DND-41 (cell line): Measurements from ENCODE around the gene ADAMTS13.

Source experiments
- EZH2 ChIP-seq: IDR thresholded peaks from 3 replicates; pipeline ENCODE4 v1.6.1; 2012; ENCODE audit warnings: borderline replicate concordance, low read depth, mild to moderate bottlenecking, moderate library complexity, low read length, inconsistent platforms; ENCODE audit not compliant: severe bottlenecking
- TF ChIP-seq, protein P1 (sequence below): IDR thresholded peaks from 2 replicates; pipeline ENCODE4 v1.5.1; 2012; ENCODE audit warnings: borderline replicate concordance, low read length, moderate library complexity, mild to moderate bottlenecking; ENCODE audit not compliant: poor library complexity, severe bottlenecking; ENCODE audit errors: extremely low read depth

DNA sequence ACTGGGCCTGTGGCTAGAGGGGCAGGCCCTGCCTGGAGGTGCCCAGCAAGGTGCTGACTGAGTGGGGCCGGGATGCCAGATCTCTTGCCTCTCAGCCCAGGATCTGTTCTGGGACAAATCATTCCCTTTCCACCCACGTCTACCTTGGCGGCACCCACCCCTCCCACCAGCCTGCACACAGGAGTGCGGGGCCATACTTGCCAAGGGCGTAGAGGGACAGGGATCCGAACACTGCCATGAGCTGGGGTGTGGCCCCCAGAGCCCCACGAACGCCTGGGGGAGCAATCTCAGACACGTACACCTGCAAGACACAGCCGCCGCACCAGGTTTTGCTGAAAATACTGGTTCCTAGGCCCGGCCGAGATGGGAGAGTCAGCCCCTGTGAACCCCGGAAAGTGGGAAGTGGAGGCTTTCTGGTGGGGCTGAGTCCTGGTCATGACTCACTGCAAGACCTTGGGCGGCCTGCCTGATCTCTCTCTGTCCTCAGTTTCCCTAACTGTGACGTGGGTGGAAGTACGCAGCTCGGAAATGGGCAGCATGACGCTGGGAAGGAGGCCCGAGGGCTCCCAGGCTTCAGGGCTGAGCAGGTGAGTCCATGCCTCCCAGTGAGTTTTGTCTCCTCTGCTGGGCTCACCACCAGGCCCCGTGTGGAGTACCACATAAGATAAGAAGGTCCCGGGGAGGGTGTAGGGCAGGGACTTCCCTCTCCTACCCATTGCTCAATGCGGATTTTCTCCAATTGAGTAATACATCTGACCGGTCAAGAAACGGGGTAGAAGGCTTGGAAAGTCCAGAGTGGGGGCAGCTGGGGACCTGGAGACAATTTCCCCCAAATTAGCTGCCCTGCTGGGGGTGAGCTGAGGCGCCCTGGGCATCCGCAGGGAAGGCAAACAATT, 54.1 kb downstream of the ADAMTS13 start:
- TF ChIP-seq, protein P1, sequence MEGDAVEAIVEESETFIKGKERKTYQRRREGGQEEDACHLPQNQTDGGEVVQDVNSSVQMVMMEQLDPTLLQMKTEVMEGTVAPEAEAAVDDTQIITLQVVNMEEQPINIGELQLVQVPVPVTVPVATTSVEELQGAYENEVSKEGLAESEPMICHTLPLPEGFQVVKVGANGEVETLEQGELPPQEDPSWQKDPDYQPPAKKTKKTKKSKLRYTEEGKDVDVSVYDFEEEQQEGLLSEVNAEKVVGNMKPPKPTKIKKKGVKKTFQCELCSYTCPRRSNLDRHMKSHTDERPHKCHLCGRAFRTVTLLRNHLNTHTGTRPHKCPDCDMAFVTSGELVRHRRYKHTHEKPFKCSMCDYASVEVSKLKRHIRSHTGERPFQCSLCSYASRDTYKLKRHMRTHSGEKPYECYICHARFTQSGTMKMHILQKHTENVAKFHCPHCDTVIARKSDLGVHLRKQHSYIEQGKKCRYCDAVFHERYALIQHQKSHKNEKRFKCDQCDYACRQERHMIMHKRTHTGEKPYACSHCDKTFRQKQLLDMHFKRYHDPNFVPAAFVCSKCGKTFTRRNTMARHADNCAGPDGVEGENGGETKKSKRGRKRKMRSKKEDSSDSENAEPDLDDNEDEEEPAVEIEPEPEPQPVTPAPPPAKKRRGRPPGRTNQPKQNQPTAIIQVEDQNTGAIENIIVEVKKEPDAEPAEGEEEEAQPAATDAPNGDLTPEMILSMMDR: no peak
- no peak for TF ChIP-seq EZH2
